DND-41 (cell line): Measurements from ENCODE around the gene PIP5KL1.
A peak's percentile ranks its signal among the peaks of the same experiment; 100 is the strongest.

Experiments used
- ATAC-seq: fragments of 200-7000 bp; cut with Tn5 transposase; 3 replicates; pipeline ENCODE4 v1.9.1; 2021; ENCODE audit warnings: low read depth; ENCODE audit not compliant: insufficient read depth
- DNase-seq: peaks from one replicate; pipeline ENCODE4 v3.0.0-alpha.2; 2020
- H2AFZ ChIP-seq: 2 replicates; pipeline ENCODE4 v1.6.0; 2012; ENCODE audit warnings: low read depth, low read length
- H3K27ac ChIP-seq: 2 replicates; pipeline ENCODE4 v1.5.1; 2012; ENCODE audit warnings: low read length, inconsistent platforms
- H3K27me3 ChIP-seq: fragments of 200-600 bp; sonication (generic); 2 replicates; pipeline ENCODE4 v1.6.0; 2012; ENCODE audit warnings: low read length, mild to moderate bottlenecking, inconsistent platforms; ENCODE audit not compliant: insufficient read depth, poor library complexity
- H3K36me3 ChIP-seq: 2 replicates; pipeline ENCODE4 v1.5.1; 2012; ENCODE audit warnings: low read length, inconsistent platforms; ENCODE audit not compliant: insufficient read depth
- H3K4me1 ChIP-seq: 2 replicates; pipeline ENCODE4 v1.5.1; 2012; ENCODE audit warnings: mild to moderate bottlenecking, low read length; ENCODE audit not compliant: insufficient read depth
- H3K4me2 ChIP-seq: 2 replicates; pipeline ENCODE4 v1.6.0; 2012; ENCODE audit warnings: mild to moderate bottlenecking, moderate library complexity, low read length, inconsistent platforms; ENCODE audit not compliant: insufficient read depth
- H3K4me3 ChIP-seq, 2 experiments: fragments of 200-600 bp in 1 of 2; shearing (Covaris generic) in 1 of 2; 2 replicates each; pipeline ENCODE4 v1.5.1; 2012 to 2016; ENCODE audit warnings: inconsistent platforms in 2 of 2, low read length in 2 of 2, mild to moderate bottlenecking in 2 of 2, low read depth in 1 of 2, moderate library complexity in 1 of 2
- H3K79me2 ChIP-seq: 2 replicates; pipeline ENCODE4 v1.6.0; 2012; ENCODE audit warnings: low read length, inconsistent platforms; ENCODE audit not compliant: insufficient read depth
- H3K9ac ChIP-seq: 2 replicates; pipeline ENCODE4 v1.6.0; 2012; ENCODE audit warnings: low read depth, mild to moderate bottlenecking, inconsistent platforms, low read length, moderate library complexity
- H3K9me3 ChIP-seq: 2 replicates; pipeline ENCODE4 v1.5.1; 2012; ENCODE audit warnings: low read length, moderate library complexity, mild to moderate bottlenecking, inconsistent platforms; ENCODE audit not compliant: insufficient read depth, severe bottlenecking
- H4K20me1 ChIP-seq: 2 replicates; pipeline ENCODE4 v1.6.0; 2012; ENCODE audit warnings: low read length; ENCODE audit not compliant: insufficient read depth
- EZH2 ChIP-seq: IDR thresholded peaks from 3 replicates; pipeline ENCODE4 v1.6.1; 2012; ENCODE audit warnings: borderline replicate concordance, low read depth, mild to moderate bottlenecking, moderate library complexity, low read length, inconsistent platforms; ENCODE audit not compliant: severe bottlenecking
- TF ChIP-seq, protein P1 (sequence below): IDR thresholded peaks from 2 replicates; pipeline ENCODE4 v1.5.1; 2012; ENCODE audit warnings: borderline replicate concordance, low read length, moderate library complexity, mild to moderate bottlenecking; ENCODE audit not compliant: poor library complexity, severe bottlenecking; ENCODE audit errors: extremely low read depth

The PIP5KL1 gene

DNA sequence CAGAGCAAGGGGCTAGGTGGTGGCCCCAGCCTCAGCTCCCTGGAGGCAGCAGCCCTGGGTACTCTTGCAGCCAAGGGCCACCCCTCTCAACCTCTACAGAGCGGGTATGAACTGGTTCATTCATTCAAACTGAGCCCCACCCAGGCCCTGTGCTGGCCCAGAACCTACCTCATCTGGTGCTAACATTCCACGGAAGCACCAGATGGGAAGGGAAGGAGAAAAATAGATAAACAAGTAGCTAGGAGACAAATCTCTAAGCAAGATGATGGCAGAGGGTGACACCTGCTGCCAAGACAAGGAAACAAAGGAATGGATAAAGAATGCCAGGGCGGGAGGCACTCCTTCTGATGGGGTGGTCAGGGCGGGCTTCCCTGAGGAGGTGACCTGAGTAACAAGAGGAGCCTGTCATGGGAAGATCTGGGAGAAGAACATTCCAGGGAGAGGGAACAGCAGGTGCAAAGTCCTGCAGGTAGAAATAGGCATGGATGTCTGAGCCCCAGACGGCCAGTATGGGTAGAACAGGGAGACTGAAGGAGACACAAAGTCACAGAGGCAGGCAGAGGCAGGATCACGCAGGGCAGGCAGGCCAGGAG, 19.9 kb downstream of the PIP5KL1 start:
- no peak overlapping the region for H2AFZ ChIP-seq
- TF ChIP-seq, protein P1, sequence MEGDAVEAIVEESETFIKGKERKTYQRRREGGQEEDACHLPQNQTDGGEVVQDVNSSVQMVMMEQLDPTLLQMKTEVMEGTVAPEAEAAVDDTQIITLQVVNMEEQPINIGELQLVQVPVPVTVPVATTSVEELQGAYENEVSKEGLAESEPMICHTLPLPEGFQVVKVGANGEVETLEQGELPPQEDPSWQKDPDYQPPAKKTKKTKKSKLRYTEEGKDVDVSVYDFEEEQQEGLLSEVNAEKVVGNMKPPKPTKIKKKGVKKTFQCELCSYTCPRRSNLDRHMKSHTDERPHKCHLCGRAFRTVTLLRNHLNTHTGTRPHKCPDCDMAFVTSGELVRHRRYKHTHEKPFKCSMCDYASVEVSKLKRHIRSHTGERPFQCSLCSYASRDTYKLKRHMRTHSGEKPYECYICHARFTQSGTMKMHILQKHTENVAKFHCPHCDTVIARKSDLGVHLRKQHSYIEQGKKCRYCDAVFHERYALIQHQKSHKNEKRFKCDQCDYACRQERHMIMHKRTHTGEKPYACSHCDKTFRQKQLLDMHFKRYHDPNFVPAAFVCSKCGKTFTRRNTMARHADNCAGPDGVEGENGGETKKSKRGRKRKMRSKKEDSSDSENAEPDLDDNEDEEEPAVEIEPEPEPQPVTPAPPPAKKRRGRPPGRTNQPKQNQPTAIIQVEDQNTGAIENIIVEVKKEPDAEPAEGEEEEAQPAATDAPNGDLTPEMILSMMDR: peak; percentile 36
- TF ChIP-seq EZH2: no peak
- no peak overlapping the region for H3K4me3 ChIP-seq
- DNase-seq (no peak), ATAC-seq (no peak; the same call in 2 of the 3 replicates)
- no peak overlapping the region for H3K4me2 ChIP-seq
- H3K36me3 ChIP-seq: peaks cover 5% of the 10 kb centered on the region; the same call in 1 of the 2 replicates
- H3K79me2 ChIP-seq: no peaks in the 10 kb centered on the region
- no peaks in the 10 kb centered on the region for H4K20me1 ChIP-seq
- H3K9me3 ChIP-seq: no peaks in the 10 kb centered on the region
- no peak overlapping the region for H3K9ac ChIP-seq
- H3K27ac ChIP-seq: no peak overlapping the region
- H3K4me1 ChIP-seq: 0 out of 2 replicates have a peak, but pooled peaks cover 2% of the 10 kb centered on the region
- H3K27me3 ChIP-seq: no peaks in the 10 kb centered on the region

DNA sequence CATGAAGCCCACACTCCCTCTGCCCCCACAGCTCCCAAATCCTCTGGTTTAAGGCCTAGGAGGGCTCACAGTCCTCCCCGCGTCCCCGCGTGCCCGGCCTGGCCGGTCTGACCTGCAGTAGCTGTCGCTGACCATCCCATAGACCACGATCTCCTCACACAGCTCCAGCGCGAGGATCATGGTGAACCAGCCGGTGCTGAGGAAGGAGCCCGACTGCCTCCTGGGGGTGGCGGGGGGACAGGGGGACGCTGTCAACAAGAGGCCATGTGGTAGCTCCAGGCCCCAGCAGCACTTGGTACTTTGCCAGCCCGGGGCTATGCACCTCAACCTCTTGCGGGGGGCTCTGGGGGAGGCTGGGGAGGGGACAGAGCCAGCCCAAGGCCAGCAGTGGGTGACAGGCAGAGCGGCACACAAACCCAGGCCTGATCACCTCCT, 20.7 kb downstream of the PIP5KL1 start:
- Histone ChIP-seq H4K20me1 (no peaks in the 10 kb centered on the region), H3K79me2 (no peaks in the 10 kb centered on the region)

DNA sequence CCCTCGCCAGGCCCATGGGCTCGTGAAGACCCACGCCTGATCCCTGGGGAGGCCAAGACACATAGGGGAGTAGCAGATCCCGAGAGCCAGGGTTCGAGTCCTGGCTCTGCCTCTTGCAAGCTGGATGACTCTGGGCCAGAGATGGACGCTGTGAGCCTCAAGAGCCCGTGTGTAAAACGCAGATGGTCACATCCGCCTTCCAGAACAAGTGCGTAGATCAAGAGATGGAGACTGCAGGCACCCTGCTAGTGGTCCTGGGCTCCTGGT, 22.0 kb downstream of the PIP5KL1 start:
- no peak for ATAC-seq
- Histone ChIP-seq H4K20me1 (no peaks in the 10 kb centered on the region), H3K4me3 (no peak overlapping the region), H3K9me3 (no peaks in the 10 kb centered on the region), H3K9ac (no peak overlapping the region), H3K36me3 (peaks cover 5% of the 10 kb centered on the region; the same call in 1 of the 2 replicates), H3K27ac (no peak overlapping the region), H3K4me1 (no peaks in the 10 kb centered on the region), H3K4me2 (no peak overlapping the region), H3K79me2 (no peaks in the 10 kb centered on the region), H3K27me3 (no peaks in the 10 kb centered on the region), H2AFZ (no peak overlapping the region)
- TF ChIP-seq, protein P1: no peak
- TF ChIP-seq EZH2: no peak
- DNase-seq: no peak

More for the DNA sequence above, 20.7 kb downstream of the PIP5KL1 start:
- H3K36me3 ChIP-seq: peaks cover 5% of the 10 kb centered on the region; the same call in 1 of the 2 replicates
- no peaks in the 10 kb centered on the region for H3K27me3 ChIP-seq
- H3K9ac ChIP-seq: no peak overlapping the region
- H3K4me3 ChIP-seq: no peak overlapping the region
- no peak overlapping the region for H2AFZ ChIP-seq
- H3K27ac ChIP-seq: no peak overlapping the region
- no peak overlapping the region for H3K4me2 ChIP-seq
- no peaks in the 10 kb centered on the region for H3K4me1 ChIP-seq
- TF ChIP-seq, protein P1: no peak
- TF ChIP-seq EZH2: no peak
- ATAC-seq (no peak), DNase-seq (no peak)
- no peaks in the 10 kb centered on the region for H3K9me3 ChIP-seq
